MM.1S (cell line): ENCODE data around the gene HYAL4.

Source experiments
- DNase-seq: peaks from one replicate; pipeline ENCODE4 v3.0.0-alpha.2; 2015
- H2AFZ ChIP-seq: fragments of 300-600 bp; sonication (generic); 2 replicates; pipeline ENCODE4 v1.6.0; 2016; ENCODE audit warnings: antibody characterized with exemption, low read length
- H3F3A ChIP-seq: fragments of 300-600 bp; sonication (generic); 2 replicates; pipeline ENCODE4 v1.6.1; 2016; ENCODE audit warnings: mild to moderate bottlenecking, antibody characterized with exemption, low read length, moderate library complexity, mixed read lengths; ENCODE audit not compliant: insufficient read depth
- H3K27ac ChIP-seq: fragments of 300-600 bp; sonication (generic); 2 replicates; pipeline ENCODE4 v1.5.1; 2016; ENCODE audit warnings: mild to moderate bottlenecking, low read length
- H3K27me3 ChIP-seq: fragments of 300-600 bp; sonication (generic); replicated peaks from 2 replicates; pipeline ENCODE4 v1.6.0; 2016; ENCODE audit warnings: low read length; ENCODE audit not compliant: insufficient read depth
- H3K36me3 ChIP-seq: fragments of 300-600 bp; sonication (generic); replicated peaks from 2 replicates; pipeline ENCODE4 v1.6.1; 2016; ENCODE audit warnings: mild to moderate bottlenecking, low read length, mixed read lengths; ENCODE audit not compliant: insufficient read depth
- H3K4me1 ChIP-seq: fragments of 300-600 bp; sonication (generic); 2 replicates; pipeline ENCODE4 v1.6.1; 2016; ENCODE audit warnings: low read length, mixed read lengths
- H3K4me2 ChIP-seq: fragments of 300-600 bp; sonication (generic); 2 replicates; pipeline ENCODE4 v1.6.0; 2016; ENCODE audit warnings: low read depth, low read length
- H3K4me3 ChIP-seq: fragments of 300-600 bp; sonication (generic); 2 replicates; pipeline ENCODE4 v1.5.1; 2016; ENCODE audit warnings: low read length, mixed read lengths
- H3K79me2 ChIP-seq: fragments of 300-600 bp; sonication (generic); 2 replicates; pipeline ENCODE4 v1.6.1; 2016; ENCODE audit warnings: mixed run types, low read length, mixed read lengths
- H3K9ac ChIP-seq: fragments of 300-600 bp; sonication (generic); 2 replicates; pipeline ENCODE4 v1.6.1; 2016; ENCODE audit warnings: low read length, mixed read lengths
- H3K9me2 ChIP-seq: fragments of 300-600 bp; sonication (generic); replicated peaks from 2 replicates; pipeline ENCODE4 v1.6.1; 2016; ENCODE audit warnings: mild to moderate bottlenecking, low read length, mixed read lengths; ENCODE audit not compliant: insufficient read depth
- H3K9me3 ChIP-seq: fragments of 300-600 bp; sonication (generic); replicated peaks from 2 replicates; pipeline ENCODE4 v1.6.1; 2016; ENCODE audit warnings: mild to moderate bottlenecking, low read length, mixed read lengths; ENCODE audit not compliant: insufficient read depth
- H4K20me1 ChIP-seq: fragments of 300-600 bp; sonication (generic); 2 replicates; pipeline ENCODE4 v1.6.1; 2016; ENCODE audit warnings: mild to moderate bottlenecking, low read length, moderate library complexity, mixed read lengths; ENCODE audit not compliant: insufficient read depth
- EZH2 ChIP-seq: fragments of 300-600 bp; sonication (generic); optimal IDR thresholded peaks from 2 replicates; pipeline ENCODE3; 2017; ENCODE audit warnings: low read depth, mild to moderate bottlenecking, antibody characterized with exemption, low read length, mixed read lengths
- EZH2phosphoT487 ChIP-seq: fragments of 300-600 bp; sonication (generic); IDR thresholded peaks from 2 replicates; pipeline ENCODE4 v1.6.1; 2018; ENCODE audit warnings: antibody characterized with exemption, low read length
- TF ChIP-seq, protein P1 (sequence below): fragments of 300-600 bp; sonication (generic); IDR thresholded peaks from 2 replicates; pipeline ENCODE4 v1.5.1; 2016; ENCODE audit warnings: antibody characterized with exemption, low read length, mixed read lengths

The HYAL4 gene

DNA sequence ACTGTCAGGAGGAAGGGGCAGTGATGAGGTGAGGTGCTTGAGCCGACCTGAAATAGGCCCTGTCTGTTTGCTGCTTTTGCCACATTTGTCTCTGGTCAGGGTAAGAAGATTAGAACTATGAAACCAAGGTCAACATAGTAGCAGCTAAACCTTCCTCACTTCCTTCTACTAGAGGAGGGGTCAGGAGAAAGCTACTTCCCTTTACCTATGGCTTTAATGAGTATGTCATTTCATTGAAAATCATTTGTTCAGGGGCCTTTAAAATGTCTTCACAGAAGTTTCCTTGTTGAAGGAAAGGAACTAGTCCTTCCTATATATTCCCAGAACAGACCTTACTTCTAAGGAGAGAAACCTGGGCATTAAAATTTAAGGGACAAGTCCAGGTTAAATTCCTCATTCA is 19.0 kb downstream of the HYAL4 start:
- H3K4me2 ChIP-seq = no peak overlapping the region
- TF ChIP-seq, protein P1, sequence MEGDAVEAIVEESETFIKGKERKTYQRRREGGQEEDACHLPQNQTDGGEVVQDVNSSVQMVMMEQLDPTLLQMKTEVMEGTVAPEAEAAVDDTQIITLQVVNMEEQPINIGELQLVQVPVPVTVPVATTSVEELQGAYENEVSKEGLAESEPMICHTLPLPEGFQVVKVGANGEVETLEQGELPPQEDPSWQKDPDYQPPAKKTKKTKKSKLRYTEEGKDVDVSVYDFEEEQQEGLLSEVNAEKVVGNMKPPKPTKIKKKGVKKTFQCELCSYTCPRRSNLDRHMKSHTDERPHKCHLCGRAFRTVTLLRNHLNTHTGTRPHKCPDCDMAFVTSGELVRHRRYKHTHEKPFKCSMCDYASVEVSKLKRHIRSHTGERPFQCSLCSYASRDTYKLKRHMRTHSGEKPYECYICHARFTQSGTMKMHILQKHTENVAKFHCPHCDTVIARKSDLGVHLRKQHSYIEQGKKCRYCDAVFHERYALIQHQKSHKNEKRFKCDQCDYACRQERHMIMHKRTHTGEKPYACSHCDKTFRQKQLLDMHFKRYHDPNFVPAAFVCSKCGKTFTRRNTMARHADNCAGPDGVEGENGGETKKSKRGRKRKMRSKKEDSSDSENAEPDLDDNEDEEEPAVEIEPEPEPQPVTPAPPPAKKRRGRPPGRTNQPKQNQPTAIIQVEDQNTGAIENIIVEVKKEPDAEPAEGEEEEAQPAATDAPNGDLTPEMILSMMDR = no peak
- TF ChIP-seq EZH2phosphoT487 (no peak), EZH2 (no peak)
- H3K4me3 ChIP-seq = no peak overlapping the region
- H3K4me1 ChIP-seq = peaks cover 9% of the 10 kb centered on the region; the same call in 1 of the 2 replicates
- H3K36me3 ChIP-seq = no peaks in the 10 kb centered on the region
- H3K79me2 ChIP-seq = no peaks in the 10 kb centered on the region
- H3F3A ChIP-seq = no peaks in the 10 kb centered on the region
- H3K27me3 ChIP-seq = no peaks in the 10 kb centered on the region
- H4K20me1 ChIP-seq = no peaks in the 10 kb centered on the region
- no peak overlapping the region for H2AFZ ChIP-seq
- H3K27ac ChIP-seq = no peak overlapping the region
- no peak for DNase-seq
- no peaks in the 10 kb centered on the region for H3K9me3 ChIP-seq
- H3K9ac ChIP-seq = no peak overlapping the region
- no peaks in the 10 kb centered on the region for H3K9me2 ChIP-seq

DNA sequence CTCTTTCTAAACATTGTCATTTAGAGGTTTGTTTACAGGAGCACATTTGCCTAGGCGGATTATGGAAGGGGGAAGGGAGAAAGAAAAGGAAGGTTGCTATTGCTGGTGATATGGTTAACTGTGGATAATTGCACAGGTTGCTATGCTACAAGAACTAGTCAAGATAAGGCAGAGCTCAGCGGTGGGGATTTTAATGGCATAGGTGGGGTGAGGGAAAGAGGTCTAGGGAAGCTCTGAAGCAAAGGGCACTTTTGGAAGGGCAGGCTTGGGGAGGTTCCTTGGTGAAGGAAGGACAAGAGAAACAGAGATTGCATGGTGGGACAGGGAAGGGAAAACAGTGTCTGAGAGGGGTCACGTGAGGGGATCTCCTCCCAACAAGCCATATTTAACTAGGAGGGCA is 19.5 kb downstream of the HYAL4 start:
- H3K9me2 ChIP-seq = no peaks in the 10 kb centered on the region
- no peak overlapping the region for H3K27ac ChIP-seq
- peaks cover 9% of the 10 kb centered on the region; the same call in 1 of the 2 replicates for H3K4me1 ChIP-seq
- no peaks in the 10 kb centered on the region for H4K20me1 ChIP-seq
- DNase-seq = no peak
- no peaks in the 10 kb centered on the region for H3K79me2 ChIP-seq
- TF ChIP-seq, protein P1 = no peak
- no peak for TF ChIP-seq EZH2
- TF ChIP-seq EZH2phosphoT487 = no peak
- no peaks in the 10 kb centered on the region for H3K9me3 ChIP-seq
- H2AFZ ChIP-seq = no peak overlapping the region
- no peak overlapping the region for H3K9ac ChIP-seq
- no peak overlapping the region for H3K4me2 ChIP-seq
- H3K36me3 ChIP-seq = no peaks in the 10 kb centered on the region
- H3K4me3 ChIP-seq = no peak overlapping the region
- no peaks in the 10 kb centered on the region for H3F3A ChIP-seq
- H3K27me3 ChIP-seq = no peaks in the 10 kb centered on the region

DNA sequence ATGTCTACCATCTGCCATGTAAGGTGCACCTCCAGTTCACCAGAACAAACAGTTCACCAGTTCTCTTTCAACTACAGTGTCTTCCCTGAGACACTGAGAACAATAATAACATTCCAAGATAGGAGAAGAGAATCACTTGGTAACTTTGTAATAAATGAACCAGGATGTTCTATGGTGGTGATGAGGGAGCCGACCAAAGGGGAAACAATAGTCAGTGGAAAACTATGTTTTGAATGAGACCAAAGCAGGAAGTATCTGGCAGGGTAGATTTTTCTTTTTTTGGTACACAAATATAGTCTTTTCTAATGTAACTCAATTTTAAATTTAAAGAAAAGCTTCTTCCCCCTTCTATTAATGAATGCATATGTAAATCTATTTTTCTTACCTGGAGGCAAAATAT is 20.0 kb downstream of the HYAL4 start:
- H3K4me2 ChIP-seq = no peak overlapping the region
- no peaks in the 10 kb centered on the region for H3K79me2 ChIP-seq
- H3K9me3 ChIP-seq = no peaks in the 10 kb centered on the region
- H3K27ac ChIP-seq = no peak overlapping the region
- no peak overlapping the region for H3K4me3 ChIP-seq
- H3K9me2 ChIP-seq = no peaks in the 10 kb centered on the region
- TF ChIP-seq EZH2 = no peak
- TF ChIP-seq EZH2phosphoT487 = no peak
- TF ChIP-seq, protein P1 = no peak
- no peaks in the 10 kb centered on the region for H3F3A ChIP-seq
- no peak overlapping the region for H3K9ac ChIP-seq
- no peaks in the 10 kb centered on the region for H3K27me3 ChIP-seq
- H4K20me1 ChIP-seq = no peaks in the 10 kb centered on the region
- H2AFZ ChIP-seq = no peak overlapping the region
- H3K4me1 ChIP-seq = peaks cover 9% of the 10 kb centered on the region; the same call in 1 of the 2 replicates
- DNase-seq = no peak
- H3K36me3 ChIP-seq = no peaks in the 10 kb centered on the region
